IMR-90 (cell line): ENCODE results near the gene HLA-B. TPM values are rescaled to one million over a fixed set of nuclear protein-coding genes. Genes with fewer than 3 reads are reported as not detected.

Source experiments
- ATAC-seq: fragments of 200-7000 bp; cut with Tn5 transposase; 2 replicates; pipeline ENCODE4 v1.9.1; 2020; ENCODE audit warnings: low read depth, mild to moderate bottlenecking, moderate library complexity
- BruUV-seq: library from RNA; stranded (reverse); fragments of 400-500 nt; replicated peaks from 2 replicates; lab custom pipeline; 2021; lab: Mats Ljungman, UMichigan
- CTCF ChIA-PET: fragments of 300-600 bp; formaldehyde crosslinking; extraction: SDS; loops from one replicate; lab custom pipeline; 2021; ENCODE audit warnings: antibody characterized with exemption; lab: Yijun Ruan, JAX
- POLR2A ChIA-PET: fragments of 300-600 bp; sonication (Branson Sonifier 250); formaldehyde crosslinking; loops from one replicate; lab custom pipeline; 2022; ENCODE audit warnings: antibody characterized with exemption; ENCODE audit not compliant: unreplicated experiment; lab: Charles Lee
- DNase-seq: peaks from one replicate; pipeline ENCODE4 v3.0.0; 2013
- H2AFZ ChIP-seq: replicated peaks from 2 replicates; pipeline ENCODE3; 2013; ENCODE audit warnings: low read length, mild to moderate bottlenecking; ENCODE audit not compliant: poor library complexity
- H2AK5ac ChIP-seq: 2 replicates; pipeline ENCODE4 v1.6.1; 2013; ENCODE audit warnings: low read depth, low read length, inconsistent platforms
- H2AK9ac ChIP-seq: replicated peaks from 2 replicates; pipeline ENCODE3; 2013; ENCODE audit warnings: mild to moderate bottlenecking, low read depth, low read length, moderate library complexity; ENCODE audit not compliant: poor library complexity
- H2BK120ac ChIP-seq: 2 replicates; pipeline ENCODE4 v1.6.1; 2013; ENCODE audit warnings: low read depth, low read length, inconsistent platforms
- H2BK15ac ChIP-seq: 3 replicates; pipeline ENCODE4 v1.6.1; 2013; ENCODE audit warnings: low read depth, low read length, inconsistent platforms
- H2BK20ac ChIP-seq: 2 replicates; pipeline ENCODE4 v1.6.1; 2013; ENCODE audit warnings: low read depth, mild to moderate bottlenecking, inconsistent platforms, low read length, moderate library complexity
- H2BK5ac ChIP-seq: 2 replicates; pipeline ENCODE4 v1.6.1; 2013; ENCODE audit warnings: mild to moderate bottlenecking, low read depth, low read length, inconsistent platforms; ENCODE audit not compliant: poor library complexity, severe bottlenecking
- H3K14ac ChIP-seq: replicated peaks from 2 replicates; pipeline ENCODE4 v1.6.1; 2013; ENCODE audit warnings: low read depth, low read length, inconsistent platforms
- H3K18ac ChIP-seq: 2 replicates; pipeline ENCODE4 v1.6.1; 2013; ENCODE audit warnings: low read depth, low read length, control low read depth
- H3K23ac ChIP-seq: 2 replicates; pipeline ENCODE4 v1.6.1; 2013; ENCODE audit warnings: low read depth, low read length, inconsistent platforms
- H3K27ac ChIP-seq: 2 replicates; pipeline ENCODE4 v1.5.1; 2013; ENCODE audit warnings: mild to moderate bottlenecking, control low read depth, low read length; ENCODE audit not compliant: insufficient read depth
- H3K27me3 ChIP-seq: 2 replicates; pipeline ENCODE4 v1.6.1; 2013; ENCODE audit warnings: low read length; ENCODE audit not compliant: control insufficient read depth, insufficient read depth
- H3K36me3 ChIP-seq: 2 replicates; pipeline ENCODE4 v1.6.1; 2013; ENCODE audit warnings: low read length, mixed read lengths; ENCODE audit not compliant: control insufficient read depth, insufficient read depth
- H3K4ac ChIP-seq: 2 replicates; pipeline ENCODE4 v1.6.1; 2013; ENCODE audit warnings: low read depth, low read length, inconsistent platforms
- H3K4me1 ChIP-seq: 2 replicates; pipeline ENCODE4 v1.6.1; 2013; ENCODE audit warnings: low read length, mixed read lengths; ENCODE audit not compliant: control insufficient read depth, insufficient read depth
- H3K4me2 ChIP-seq: 2 replicates; pipeline ENCODE4 v1.6.1; 2013; ENCODE audit warnings: low read depth, mild to moderate bottlenecking, control low read depth, low read length, moderate library complexity
- H3K4me3 ChIP-seq: 2 replicates; pipeline ENCODE4 v1.5.1; 2013; ENCODE audit warnings: low read depth, mild to moderate bottlenecking, control low read depth, low read length, moderate library complexity; ENCODE audit not compliant: insufficient read depth
- H3K56ac ChIP-seq: 2 replicates; pipeline ENCODE4 v1.6.1; 2013; ENCODE audit warnings: low read length, inconsistent platforms; ENCODE audit not compliant: insufficient read depth; ENCODE audit errors: extremely low read depth
- H3K79me1 ChIP-seq, 2 experiments: 2 replicates each; pipeline ENCODE4 v1.6.1; 2013; ENCODE audit warnings: low read length in 2 of 2, inconsistent platforms in 1 of 2, low read depth in 1 of 2
- H3K9ac ChIP-seq: 2 replicates; pipeline ENCODE4 v1.6.1; 2013; ENCODE audit warnings: low read depth, low read length, control low read depth
- H3K9me1 ChIP-seq: 2 replicates; pipeline ENCODE4 v1.6.1; 2013; ENCODE audit warnings: low read length, inconsistent platforms; ENCODE audit not compliant: insufficient read depth
- H3K9me3 ChIP-seq: 2 replicates; pipeline ENCODE4 v1.6.1; 2013; ENCODE audit warnings: low read length; ENCODE audit not compliant: control insufficient read depth, insufficient read depth
- H4K20me1 ChIP-seq: 2 replicates; pipeline ENCODE4 v1.6.1; 2013; ENCODE audit warnings: low read length, inconsistent platforms; ENCODE audit not compliant: insufficient read depth
- H4K5ac ChIP-seq: 2 replicates; pipeline ENCODE4 v1.6.1; 2013; ENCODE audit warnings: mild to moderate bottlenecking, low read depth, low read length, control low read depth
- H4K8ac ChIP-seq, 2 experiments: 2 replicates each; pipeline ENCODE4 v1.6.1; 2013; ENCODE audit warnings: low read depth in 2 of 2, low read length in 2 of 2, control low read depth in 1 of 2, inconsistent platforms in 1 of 2
- H4K91ac ChIP-seq: 2 replicates; pipeline ENCODE4 v1.6.1; 2013; ENCODE audit warnings: low read depth, low read length, inconsistent platforms; ENCODE audit not compliant: insufficient read depth
- CEBPB ChIP-seq: IDR thresholded peaks from 2 replicates; pipeline ENCODE4 v1.6.1; 2012; ENCODE audit warnings: low read depth, low read length, improper control_type of control experiment
- CHD1 ChIP-seq: IDR thresholded peaks from 2 replicates; pipeline ENCODE4 v1.6.1; 2012; ENCODE audit warnings: low read depth, low read length, improper control_type of control experiment
- FOS ChIP-seq: fragments of 150-350 bp; IDR thresholded peaks from 2 replicates; pipeline ENCODE4 v1.6.1; 2016; ENCODE audit warnings: low read depth, low read length
- RCOR1 ChIP-seq: IDR thresholded peaks from 2 replicates; pipeline ENCODE4 v1.6.1; 2012; ENCODE audit warnings: mild to moderate bottlenecking, low read length, improper control_type of control experiment; ENCODE audit not compliant: insufficient replicate concordance
- WGBS, 2 experiments: methylation state at CpG; one replicate each; pipeline versions ENCODE4 v1.1.5 to v1.1.7; 2013; ENCODE audit warnings: missing lambda C conversion rate in 2 of 2; ENCODE audit not compliant: insufficient read length in 1 of 2; ENCODE audit errors: extremely low coverage in 2 of 2; 5-methylcytosine and 5-hydroxymethylcytosine counted together
- dilution Hi-C: fragments of 300-500 bp; cut with HindIII; formaldehyde crosslinking; loops from one replicate; pipeline ENCODE4 v1.14.3; 2018; ENCODE audit warnings: low sequenced_read_pairs; ENCODE audit not compliant: unreplicated experiment
- in situ Hi-C: fragments of 300-500 bp; cut with MboI; formaldehyde crosslinking; loops from 3 replicates; pipeline ENCODE4 v1.14.3; 2019; ENCODE audit warnings: low sequenced_read_pairs, inconsistent platforms, mixed read lengths
- intact Hi-C: fragments of 100-400 bp; cut with micrococcal nuclease; formaldehyde crosslinking; loops from 2 replicates; pipeline ENCODE4 v1.10.0; 2022
- polyA plus RNA-seq, 3 experiments: library from polyadenylated mRNA; depleted of rRNA; stranded (reverse); fragments of >200 nt; gene quantifications; 2 replicates each; pipeline ENCODE4 v1.2.3, GENCODE V29; 2012; ENCODE audit warnings: low replicate concordance in 1 of 3
- total RNA-seq: library from RNA; depleted of rRNA; stranded (reverse); fragments of >200 nt; gene quantifications from 2 replicates; pipeline ENCODE4 v1.2.3, GENCODE V29; 2012

Gene HLA-B
- total and polyA plus RNA-seq, 2 of the 4 experiments (the other 2 are of a cell fraction): 44.1 to 309 TPM

- no peak overlapping the region for H3K23ac ChIP-seq
- DNase-seq (no peak), ATAC-seq (no peak)
- no peak overlapping the region for H4K8ac ChIP-seq
- no TSS peak for BruUV-seq
- no peak overlapping the region for H3K14ac ChIP-seq
- H3K4me2 ChIP-seq: no peak overlapping the region
- H4K5ac ChIP-seq: no peak overlapping the region
- H2AK5ac ChIP-seq: no peak overlapping the region
- H3K27me3 ChIP-seq: peaks cover 43% of the 10 kb centered on the region
- no CpG with 5 or more reads among the region's 4 CpGs for WGBS, 2 experiments
- no peaks in the 10 kb centered on the region for H4K20me1 ChIP-seq
- ChIA-PET CTCF (no interaction called here), POLR2A (no interaction called here)
- H3K9me1 ChIP-seq: no peaks in the 10 kb centered on the region
- no peak overlapping the region for H3K4ac ChIP-seq
- no peak overlapping the region for H2BK120ac ChIP-seq
- no peak overlapping the region for H2BK20ac ChIP-seq
- H3K56ac ChIP-seq: no peak overlapping the region
- no peaks in the 10 kb centered on the region for H3K79me1 ChIP-seq
- no peaks in the 10 kb centered on the region for H3K36me3 ChIP-seq
- no peak overlapping the region for H3K9ac ChIP-seq
- peaks cover 3% of the 10 kb centered on the region; the same call in 1 of the 2 replicates for H3K9me3 ChIP-seq
- in situ Hi-C loops (no loop called here), dilution Hi-C loops (no loop called here), intact Hi-C loops (no loop called here)
- H2BK5ac ChIP-seq: no peak overlapping the region
- H2BK15ac ChIP-seq: no peak overlapping the region
- H3K18ac ChIP-seq: no peak overlapping the region
- no peak for TF ChIP-seq FOS
- TF ChIP-seq CHD1: no peak
- TF ChIP-seq RCOR1: no peak
- TF ChIP-seq CEBPB: no peak
- no peak overlapping the region for H2AK9ac ChIP-seq
- H3K27ac ChIP-seq: no peak overlapping the region
- H3K4me1 ChIP-seq: no peaks in the 10 kb centered on the region
- H3K4me3 ChIP-seq: no peak overlapping the region
- no peak overlapping the region for H2AFZ ChIP-seq
- H4K91ac ChIP-seq: no peak overlapping the region
These were observed 51.2 kb downstream of the HLA-B start for GRCh38 chr6:31305703-31306219.
